ENCODE results near the gene HSDL1. TPM values are rescaled to one million over a fixed set of nuclear protein-coding genes. Genes with fewer than 3 reads are reported as not detected.

Gene HSDL1
- total and polyA plus RNA-seq, 10 of the 15 experiments (the other 5 are each of a cell fraction or from before 2014, with no cell fraction given), result 2.0 to 13.4 (median 5.6) TPM

GRCh38 chr16:84137769-84138357 is 7.1 kb downstream of the HSDL1 start:
- Histone ChIP-seq H2AFZ (ENCODE audit: control insufficient read depth, low read depth, low read length) (no peak overlapping the region), H3K79me2 (ENCODE audit: control insufficient read depth, insufficient read depth, low read length) (peaks cover 1% of the 10 kb centered on the region; the same call in 1 of the 2 replicates), H3K4me2 (ENCODE audit: control insufficient read depth, insufficient read depth) (no peak overlapping the region), H4K20me1 (ENCODE audit: control insufficient read depth, insufficient read depth) (no peaks in the 10 kb centered on the region), H3K9ac (ENCODE audit: control insufficient read depth, insufficient read depth, low read length) (no peak overlapping the region), H3K9me3 (replicated peaks; ENCODE audit: control insufficient read depth, insufficient read depth, low read length) (no peaks in the 10 kb centered on the region), H3K4me3 (no peak overlapping the region), H3K27ac (ENCODE audit: control insufficient read depth, insufficient read depth) (no peak overlapping the region), H3K27me3 (replicated peaks in 1 of 2; ENCODE audit: control insufficient read depth in 2 of 2, insufficient read depth in 2 of 2, low read length in 1 of 2) (no peaks in the 10 kb centered on the region), H3K4me1 (ENCODE audit: control insufficient read depth, insufficient read depth, low read length) (peaks cover 13% of the 10 kb centered on the region), H3K36me3 (ENCODE audit: control insufficient read depth in 2 of 2, insufficient read depth in 2 of 2, low read length in 1 of 2) (no peaks in the 10 kb centered on the region)
- BruUV-seq (replicated peaks), result no TSS peak
- ATAC-seq, result no peak
- FAIRE-seq, result no peak
- RAD21 ChIA-PET (ENCODE audit: unreplicated experiment), result interaction anchor here (1.8 kb wide), 1 partner anchor 21 kb away, joined by 5 read pairs; the partner anchor contains the start of gene MBTPS1
- POLR2A ChIA-PET, result no interaction called here
- CTCF ChIA-PET, result interaction anchor here (0.8 to 1.5 kb wide), 5 partner anchors 16 to 332 kb away, joined by 3 read pairs; partner anchors contain the start of gene TAF1C
- DNase-seq (ENCODE audit: low read depth, low spot score), result no peak
- in situ Hi-C loops (cut with MboI), result no loop called here
- intact Hi-C loops (cut with micrococcal nuclease; ENCODE audit: unreplicated experiment), result no loop called here
- WGBS (ENCODE audit: insufficient coverage, insufficient replicate concordance, low lambda C conversion rate, missing lambda C conversion rate), result 93% methylated on average over 7 of the region's 7 CpGs
- TF ChIP-seq SMARCA5 (IDR thresholded peaks at IDR 0.05) (no peak), POLR2AphosphoS2 (IDR thresholded peaks at IDR 0.05; ENCODE audit: low read depth, low read length) (no peak), ZNF622 (IDR thresholded peaks at IDR 0.05) (no peak), CREM (IDR thresholded peaks at IDR 0.05; ENCODE audit: low read depth) (no peak), BMI1 (IDR thresholded peaks at IDR 0.05; ENCODE audit: borderline replicate concordance) (no peak), BHLHE40 (IDR thresholded peaks at IDR 0.05; ENCODE audit: borderline replicate concordance in 1 of 2, low read depth in 2 of 2, low read length in 1 of 2) (no peak), ZZZ3 (IDR thresholded peaks at IDR 0.05; ENCODE audit: control insufficient read depth, insufficient read length, low read depth) (no peak), POLR2A (IDR thresholded peaks at IDR 0.05; ENCODE audit: low read depth, low read length) (no peak), ZNF687 (IDR thresholded peaks at IDR 0.05) (no peak), SIN3A (IDR thresholded peaks at IDR 0.05; ENCODE audit: low read depth, low read length) (no peak), NBN (IDR thresholded peaks at IDR 0.05) (no peak), PRDM15 (CRISPR knock-in tag; IDR thresholded peaks at IDR 0.05) (no peak), POLR2AphosphoS5 (IDR thresholded peaks at IDR 0.05; ENCODE audit: low read length) (no peak), CBX3 (IDR thresholded peaks at IDR 0.05; ENCODE audit: borderline replicate concordance, low read depth) (no peak)
- SMC1A ChIA-PET (ENCODE audit: uncharacterized antibody, unreplicated experiment), result interaction anchor here (0.7 to 1.5 kb wide), 3 partner anchors 15 to 58 kb away, joined by 3 to 4 read pairs (median 3); no protein-coding TSS in a partner anchor
